Stimulated activated CD8-positive, alpha-beta memory T cell treated with anti-CD3 and anti-CD28 coated beads, Interleukin-12 subunit alpha, Interleukin-12 subunit beta, amount 100 ng/mL, for 24 hours (primary cell): ENCODE results near the gene ADAD2.

Experiments
- DNase-seq: peaks from one replicate; pipeline ENCODE4 v3.0.0-alpha.2; 2020; ENCODE audit errors: extremely low read depth

ADAD2 gene

DNA sequence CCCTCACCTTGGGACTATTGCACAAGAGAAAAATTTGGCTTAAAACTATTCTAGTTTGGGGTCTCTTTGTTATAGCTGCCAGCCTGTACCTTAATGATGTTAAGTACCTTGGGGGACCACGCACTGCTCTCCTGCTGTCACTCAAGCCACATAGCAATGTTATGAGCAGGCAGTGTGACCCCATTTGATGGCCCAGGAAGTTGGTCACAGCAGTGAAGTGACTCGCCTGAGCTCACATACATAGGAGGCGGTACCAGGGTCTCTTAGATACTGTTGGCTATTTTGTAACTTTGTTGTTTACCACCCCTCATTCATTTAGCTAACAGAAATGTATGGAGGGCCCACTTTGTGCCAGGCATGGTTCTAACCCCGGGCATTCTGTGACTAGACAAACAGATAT is 32.5 kb downstream of the ADAD2 start:
- DNase-seq, result no peak

DNA sequence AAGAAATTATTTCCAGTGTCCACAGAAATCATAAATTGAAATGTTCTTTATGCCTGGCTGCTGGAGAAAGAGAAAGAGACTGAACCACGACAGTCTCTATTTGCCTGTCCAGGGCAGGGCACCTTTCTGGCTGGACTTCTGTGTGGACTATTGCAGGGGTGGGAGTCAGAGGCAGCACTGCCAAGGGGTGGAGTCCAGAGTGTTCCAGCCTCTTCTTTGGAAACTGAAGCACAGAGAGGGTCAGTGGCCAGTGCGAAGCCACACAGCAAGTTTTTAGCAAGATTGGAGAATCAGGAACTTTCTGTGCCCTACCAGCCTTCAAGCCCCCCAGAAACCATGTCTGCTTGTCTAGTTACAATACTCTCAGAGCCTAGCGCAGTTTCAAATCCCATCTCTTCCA is 33.6 kb downstream of the ADAD2 start:
- DNase-seq, result no peak

DNA sequence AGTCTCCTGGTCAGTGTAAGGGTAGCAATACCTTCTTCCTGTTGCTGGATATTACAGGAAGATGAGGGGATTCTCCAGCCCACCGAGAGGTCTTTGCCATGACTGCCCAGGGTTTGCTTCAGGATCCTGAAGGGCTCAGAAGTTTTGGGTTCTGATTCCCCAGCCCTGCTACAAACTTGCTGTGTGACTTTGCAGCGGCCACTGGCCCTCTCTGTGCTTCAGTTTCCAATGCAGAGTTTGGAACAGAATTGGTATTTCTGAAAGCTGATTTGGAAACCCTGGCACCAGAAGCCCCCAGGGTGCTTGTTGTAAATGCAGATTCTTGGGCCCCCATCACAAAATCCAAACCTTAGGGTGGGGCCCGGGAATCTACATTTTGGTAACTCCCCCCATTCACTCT is 34.2 kb downstream of the ADAD2 start:
- DNase-seq, result no peak

DNA sequence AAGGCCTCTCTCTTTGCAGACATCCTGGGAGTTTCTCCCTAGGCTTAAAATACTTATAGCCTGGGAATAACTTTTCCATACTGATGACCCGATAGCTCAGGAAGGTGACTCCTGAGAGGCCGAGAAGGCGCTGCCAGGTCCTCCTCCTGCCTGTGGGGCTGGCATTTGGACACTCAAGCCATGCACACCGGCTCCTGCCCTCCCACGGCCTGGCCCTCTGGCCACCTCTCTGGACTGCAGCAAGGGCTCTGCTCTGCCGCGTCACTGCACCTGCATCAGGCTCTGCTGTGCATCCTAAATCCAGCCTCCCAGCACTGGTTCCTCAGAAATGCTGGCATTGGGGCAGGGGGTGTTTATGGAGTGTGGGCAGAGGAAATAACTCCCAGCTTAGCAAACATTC is 34.6 kb downstream of the ADAD2 start:
- DNase-seq, result no peak

DNA sequence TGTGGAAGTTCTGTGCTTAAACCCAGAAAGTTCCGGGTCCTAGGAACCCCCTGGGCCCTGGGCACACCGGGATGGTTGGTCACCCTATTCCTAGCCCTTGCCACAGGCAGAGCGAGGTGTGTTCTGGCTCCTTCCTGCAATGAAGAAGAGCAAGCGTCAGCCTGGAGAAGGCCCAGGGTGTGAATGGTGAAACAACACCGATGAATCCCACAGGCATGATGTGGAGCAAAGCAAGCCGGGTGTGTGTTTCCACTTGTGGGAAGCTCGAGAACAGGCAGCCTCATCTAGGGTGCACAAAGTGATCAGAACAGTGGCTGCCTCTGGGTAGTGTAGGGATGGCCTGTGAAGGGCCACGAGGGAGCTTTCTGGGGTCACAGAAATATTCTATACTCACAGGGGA is 35.1 kb downstream of the ADAD2 start:
- DNase-seq, result no peak

DNA sequence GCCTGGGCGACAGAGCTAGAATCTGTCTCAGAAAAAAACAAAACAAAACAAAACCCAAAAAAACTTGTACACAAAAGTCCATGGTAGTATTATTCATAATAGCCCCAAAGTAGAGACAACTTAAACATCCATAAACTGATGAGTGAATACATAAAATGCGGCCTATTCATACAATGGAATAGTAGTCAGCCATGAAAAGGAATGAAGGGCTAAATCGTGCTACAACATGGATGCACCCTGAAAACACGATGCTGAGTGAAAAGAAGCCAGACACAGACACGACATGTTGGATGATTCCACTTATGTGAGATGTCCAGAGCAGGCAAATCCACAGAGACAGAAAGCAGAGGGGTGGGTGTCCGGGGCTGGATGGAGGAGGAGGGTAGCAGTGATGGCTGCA is 36.6 kb downstream of the ADAD2 start:
- no peak for DNase-seq

DNA sequence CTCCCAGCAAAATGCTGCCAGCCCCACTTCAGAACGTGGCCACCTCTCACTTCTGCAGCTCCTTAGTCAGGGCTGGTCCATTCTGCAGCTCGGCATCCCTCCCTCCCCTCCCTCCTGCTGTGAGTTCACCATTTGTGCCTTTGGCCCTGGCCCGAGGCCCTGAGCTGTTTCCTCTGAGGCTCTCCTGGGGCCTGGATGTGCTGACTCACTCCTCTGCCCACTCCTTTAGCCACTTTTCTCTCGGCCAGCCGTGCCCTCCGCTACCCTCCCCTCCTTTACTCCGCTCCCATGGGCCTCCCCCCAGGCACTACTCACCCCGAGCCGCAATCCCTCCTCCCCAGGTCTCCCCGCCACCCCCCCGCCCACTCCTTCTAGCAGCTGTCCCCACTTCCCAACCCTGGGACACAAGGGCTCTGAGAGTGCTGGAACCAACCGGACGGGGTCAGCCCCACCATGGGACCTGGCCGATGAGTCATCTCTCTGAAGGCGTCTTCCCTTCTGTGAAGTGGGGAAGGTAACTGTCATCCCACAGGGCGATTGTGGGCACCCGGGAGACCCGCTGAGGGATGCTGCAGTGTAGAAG is 37.4 kb downstream of the ADAD2 start:
- DNase-seq, result no peak

DNA sequence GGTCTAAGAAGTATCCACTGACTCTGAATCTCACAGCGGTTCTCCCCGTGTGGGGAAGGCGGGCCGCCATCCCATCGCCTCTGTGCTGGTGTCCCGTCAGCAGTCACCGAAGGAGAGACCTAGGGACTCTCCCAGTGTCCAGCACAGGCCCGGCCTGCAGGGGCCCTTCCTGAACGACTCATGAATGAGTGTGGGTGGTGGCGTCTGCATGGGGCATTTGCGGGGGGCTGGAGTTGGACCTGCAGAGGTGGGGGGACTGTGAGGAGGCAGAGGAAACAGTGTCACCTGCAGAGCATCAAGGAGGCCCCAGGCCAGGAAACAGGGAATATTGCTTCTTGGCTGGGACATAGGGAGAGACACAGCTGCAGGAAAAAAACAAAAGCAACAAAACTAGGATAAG is 38.5 kb downstream of the ADAD2 start:
- DNase-seq, result no peak

DNA sequence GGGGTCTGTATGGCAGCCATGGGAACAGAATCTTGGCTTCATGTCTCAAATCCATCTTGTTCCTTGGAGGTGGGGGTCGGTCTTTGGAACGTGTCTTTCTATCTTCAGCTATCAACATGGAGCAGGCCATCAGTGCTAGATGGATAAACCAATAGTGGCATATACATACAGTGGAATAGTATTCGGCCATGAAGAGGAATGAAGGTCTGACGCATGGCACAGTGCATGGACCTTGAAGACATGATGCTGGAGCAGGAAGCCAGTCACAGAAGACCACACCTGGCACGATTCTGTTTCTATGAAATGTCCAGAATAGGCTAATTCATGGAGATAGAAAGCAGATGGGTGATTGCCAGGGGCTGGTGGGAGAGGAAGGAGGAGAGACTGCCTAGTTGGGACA is 41.1 kb downstream of the ADAD2 start:
- no peak for DNase-seq

DNA sequence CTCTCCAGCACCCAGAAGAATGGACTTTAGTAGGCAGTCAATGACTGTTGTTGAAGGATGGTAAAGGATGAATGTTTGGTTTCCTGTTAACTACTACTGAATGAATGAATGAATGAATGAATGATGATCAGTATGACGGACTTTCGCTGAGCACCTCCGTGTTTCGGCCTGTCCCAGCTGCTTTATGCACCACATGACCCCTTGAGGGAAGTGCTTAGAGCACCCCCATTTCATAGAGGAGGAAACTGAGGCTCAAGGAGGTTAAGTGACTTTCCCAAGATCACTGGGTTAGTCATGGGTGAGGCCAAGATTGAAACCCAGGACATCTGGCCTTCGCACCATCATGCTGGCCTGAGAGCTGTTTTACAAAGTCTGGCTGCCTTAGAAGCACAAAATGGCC is 42.0 kb downstream of the ADAD2 start:
- no peak for DNase-seq

DNA sequence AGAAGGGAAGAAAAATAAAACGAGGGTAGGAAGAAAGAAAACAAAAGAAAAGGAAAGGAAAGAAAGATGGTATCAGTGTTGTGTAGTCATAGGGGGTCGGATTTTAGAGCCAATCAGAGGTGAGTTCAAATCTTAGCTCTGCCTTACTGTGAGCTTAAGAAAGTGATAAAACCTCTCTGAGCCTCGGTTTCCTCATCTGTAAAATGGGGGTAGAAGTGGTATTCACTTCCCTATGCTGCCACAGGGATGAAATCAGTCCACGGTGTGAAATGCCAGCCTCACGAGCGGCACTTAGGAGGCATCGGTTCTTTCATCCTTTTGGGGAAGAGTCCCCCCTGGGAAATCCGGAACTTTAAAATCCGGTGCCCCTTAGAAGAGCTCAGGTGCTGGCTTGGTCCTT is 42.8 kb downstream of the ADAD2 start:
- DNase-seq, result no peak

DNA sequence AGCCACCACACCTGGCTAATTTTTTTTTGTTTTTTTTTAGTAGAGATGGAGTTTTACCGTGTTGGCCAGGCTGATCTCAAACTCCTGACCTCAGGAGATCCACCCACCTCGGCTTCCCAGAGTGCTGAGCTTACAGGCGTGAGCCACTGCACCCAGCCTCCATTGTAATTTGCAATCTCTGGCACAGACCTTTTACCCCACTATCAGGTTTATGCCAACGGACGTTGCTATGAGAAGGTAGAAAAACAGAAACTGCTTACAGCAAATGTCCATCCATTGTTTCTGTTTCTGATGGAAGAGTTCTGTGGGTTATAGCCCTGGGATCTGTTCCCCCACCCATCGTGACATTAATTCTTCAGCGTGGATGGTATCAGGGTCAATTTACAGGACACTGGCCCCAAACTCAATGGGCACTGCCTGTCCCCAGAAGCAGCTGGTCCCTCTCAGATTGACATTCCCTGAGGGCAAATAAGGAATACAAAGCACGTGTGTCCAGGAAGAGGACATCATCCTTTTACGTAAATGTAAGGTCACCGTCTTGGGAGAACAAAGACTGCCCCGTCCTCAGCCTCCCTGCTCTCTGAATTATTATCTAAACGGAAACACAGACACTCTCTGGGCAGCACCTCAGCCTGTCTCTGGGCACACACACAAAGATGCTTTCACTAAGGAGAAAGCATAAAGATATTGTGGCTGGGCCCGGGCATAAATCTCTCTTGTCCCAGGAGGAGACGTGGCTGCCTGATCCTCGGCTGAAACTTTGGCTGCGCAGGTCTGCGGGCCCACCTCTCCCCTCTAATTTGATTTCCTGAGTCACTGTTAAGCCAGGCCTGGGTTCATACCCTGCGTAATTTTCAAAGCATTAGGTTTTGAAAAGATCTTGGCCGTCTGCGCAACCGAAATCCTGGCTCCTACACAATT is 43.6 kb downstream of the ADAD2 start:
- no peak for DNase-seq

DNA sequence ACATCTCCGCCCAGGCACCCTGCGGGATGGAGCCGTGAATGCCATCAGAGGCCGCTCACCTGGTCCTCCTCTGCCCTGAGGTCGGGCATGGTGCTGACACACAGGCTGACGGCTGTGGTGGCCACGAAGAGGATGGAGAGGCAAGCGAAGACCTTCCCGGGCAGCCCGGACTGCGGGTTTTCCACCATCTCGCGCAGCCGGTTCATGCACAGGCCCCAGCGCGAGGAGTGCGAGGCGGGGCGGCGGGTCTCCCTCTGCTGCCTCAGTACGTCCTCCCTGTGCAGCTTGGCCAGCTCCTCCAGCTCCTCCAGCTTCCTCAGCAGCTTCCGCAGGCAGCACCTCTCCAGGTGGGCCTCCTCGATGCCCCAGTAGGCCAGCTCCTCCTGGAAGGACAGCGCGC is 45.7 kb downstream of the ADAD2 start:
- no peak for DNase-seq

DNA sequence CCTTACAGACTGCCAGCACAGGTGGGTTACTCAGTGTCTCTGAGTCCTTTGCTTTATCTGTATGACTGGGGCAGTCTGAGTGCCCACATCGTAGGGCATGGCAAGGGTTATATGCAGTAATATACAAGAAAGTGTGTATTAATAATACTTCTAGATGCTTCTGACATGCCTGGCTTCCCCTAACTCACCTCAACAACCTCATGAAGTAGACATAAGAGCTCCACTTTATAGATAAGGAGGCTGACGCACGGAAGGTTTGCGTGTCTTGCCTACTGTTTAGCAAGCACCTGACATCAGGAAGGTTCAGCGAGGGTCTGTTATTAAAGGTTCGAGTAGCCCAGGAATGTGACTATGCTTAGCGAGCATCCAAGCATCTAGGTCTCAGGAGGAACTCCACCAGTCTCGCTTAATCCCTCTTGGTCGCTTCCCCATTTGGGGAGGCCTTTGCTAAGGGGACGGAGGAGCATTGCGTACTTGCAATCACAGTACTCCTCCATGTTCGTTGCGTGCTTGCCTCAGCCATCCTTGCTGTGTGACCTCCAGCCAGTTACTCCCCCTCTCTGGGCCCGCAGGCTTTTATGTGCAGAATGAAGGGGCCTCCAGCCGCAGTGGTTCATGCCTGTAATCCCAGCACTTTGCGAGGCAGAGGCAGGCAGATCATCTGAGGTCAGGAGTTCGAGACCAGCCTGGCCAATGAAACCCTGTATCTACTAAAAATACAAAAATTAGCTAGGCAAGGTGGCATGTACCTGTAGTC is 47.2 kb downstream of the ADAD2 start:
- DNase-seq, result no peak

DNA sequence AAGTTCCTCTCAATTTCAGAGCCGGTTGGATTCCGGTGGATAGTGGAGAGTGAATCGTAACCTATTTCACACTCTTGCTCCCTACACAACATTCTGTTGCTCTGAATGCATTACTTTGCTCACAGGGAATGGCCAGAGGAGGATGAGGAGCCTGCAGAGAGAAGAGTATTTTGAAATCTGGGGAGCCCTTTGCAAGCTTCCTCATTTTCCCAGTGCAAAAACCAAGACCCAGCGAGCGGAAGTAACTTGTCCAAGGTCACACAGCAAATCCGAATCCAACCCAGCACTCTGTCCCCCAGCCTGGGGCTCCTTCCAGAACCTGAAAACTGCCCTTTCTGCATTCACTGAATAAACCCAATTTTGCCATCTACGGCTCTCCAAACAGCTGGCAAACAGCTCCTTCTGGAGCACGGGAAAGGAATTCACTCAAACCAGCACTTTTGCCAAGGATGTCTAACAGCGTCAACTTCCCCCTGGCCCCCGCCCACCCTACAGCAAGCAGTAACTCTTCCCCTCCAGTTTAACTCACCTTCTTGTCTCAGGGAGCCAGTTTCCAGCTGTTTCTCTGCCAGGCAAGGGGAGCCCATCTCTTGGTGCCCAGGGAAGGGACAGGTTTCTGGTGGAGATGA is 48.3 kb downstream of the ADAD2 start:
- DNase-seq, result no peak

DNA sequence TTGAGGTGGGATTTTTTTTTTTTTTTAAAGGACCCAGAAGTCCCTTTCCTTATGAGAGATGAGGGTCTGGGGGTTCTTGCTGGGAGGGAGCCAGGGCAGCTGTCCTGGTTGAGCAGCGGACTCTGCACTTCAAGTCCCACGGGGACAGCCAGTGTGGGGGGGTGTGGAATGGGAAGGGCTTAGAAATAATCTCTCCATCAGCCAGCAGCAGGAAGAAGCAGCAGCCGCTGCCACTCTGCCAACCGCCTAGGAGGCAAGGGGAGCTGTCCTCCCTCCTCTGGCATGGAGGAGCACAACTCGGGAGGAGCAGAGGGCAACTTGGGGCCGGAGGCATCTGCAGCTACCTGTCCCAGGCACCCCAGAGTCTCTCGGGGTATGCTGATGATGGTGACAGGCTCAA is 49.0 kb downstream of the ADAD2 start, which contains the start of gene KCNG4:
TSS of gene KCNG4 (minus strand) at position 104 of the 400 bp plus-strand sequence. CDS start 2,527 bp downstream, outside the sequence.
- no peak for DNase-seq

DNA sequence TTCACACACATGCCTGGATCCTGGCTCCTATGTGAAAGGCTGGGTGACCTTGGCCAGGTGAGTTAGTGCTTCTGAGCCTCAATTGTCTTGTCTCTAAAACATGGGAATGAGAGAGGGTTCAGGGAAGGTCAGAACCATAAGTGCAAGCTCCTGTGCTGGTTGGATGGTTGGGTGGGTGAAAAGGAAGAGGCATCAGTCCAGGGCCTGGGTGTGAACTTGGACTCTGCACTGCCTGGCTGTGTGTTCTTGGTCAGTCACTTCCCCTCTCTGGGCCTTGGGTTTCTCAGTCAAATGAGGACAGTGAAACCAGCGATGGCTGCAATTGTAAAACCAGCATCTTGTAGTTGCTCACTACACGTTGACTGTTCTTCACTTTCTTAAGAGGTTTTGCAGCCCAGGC is 49.5 kb downstream of the ADAD2 start:
- no peak for DNase-seq

DNA sequence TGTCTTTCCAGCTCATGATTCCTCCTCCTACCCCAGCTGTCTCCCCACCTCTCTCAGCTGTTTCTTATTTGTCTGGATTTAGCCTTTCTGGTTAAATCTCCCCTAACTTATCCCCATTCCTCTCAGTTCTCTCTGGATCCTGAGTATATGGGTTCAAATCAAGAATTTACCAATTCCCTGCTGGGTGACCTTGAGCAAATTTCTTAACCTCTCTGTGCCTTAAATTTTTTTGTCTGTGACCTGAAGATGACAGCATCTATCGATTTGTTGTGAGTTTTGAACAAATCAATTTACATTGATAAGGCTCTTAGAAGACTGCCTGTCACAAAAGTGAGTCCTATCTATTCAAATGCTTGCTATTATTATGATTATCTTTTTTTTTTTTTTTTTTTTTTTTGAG is 50.8 kb downstream of the ADAD2 start:
- no peak for DNase-seq

DNA sequence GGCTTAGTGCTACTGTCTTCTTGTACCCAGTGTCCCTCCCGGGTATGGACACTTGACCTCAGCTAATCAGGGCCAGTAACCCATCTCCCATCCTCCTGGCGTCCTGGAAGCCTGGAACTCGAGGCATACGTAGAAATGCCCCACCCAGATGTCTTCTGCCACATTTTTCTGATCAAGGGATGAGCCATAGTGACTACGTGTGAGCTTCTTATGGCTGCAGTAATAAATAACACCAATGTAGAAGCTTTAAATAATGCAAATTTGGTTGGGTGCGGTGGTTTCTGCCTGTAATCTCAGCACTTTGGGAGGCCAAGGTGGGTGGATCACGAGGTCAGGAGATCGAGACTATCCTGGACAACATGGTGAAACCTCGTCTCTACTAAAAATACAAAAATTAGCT is 51.9 kb downstream of the ADAD2 start:
- DNase-seq, result no peak

DNA sequence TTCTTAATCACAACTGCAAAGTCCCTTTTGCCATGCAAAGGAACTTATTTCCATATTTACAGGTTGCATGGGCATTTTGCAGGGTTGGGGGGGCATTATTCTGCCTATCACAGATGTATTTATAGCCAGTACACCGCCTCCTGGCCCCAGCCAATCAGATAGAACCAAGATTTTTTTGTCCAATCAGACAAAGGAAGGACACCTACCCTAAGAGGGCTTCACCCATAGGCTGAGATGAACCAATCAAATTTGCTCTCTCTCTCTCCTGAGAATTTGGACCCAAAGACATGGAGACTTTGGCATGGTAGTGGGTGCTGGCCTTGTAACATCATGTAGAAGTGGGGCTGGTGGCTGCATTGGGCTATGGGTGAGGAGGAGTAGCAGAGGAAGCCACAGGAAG is 52.8 kb downstream of the ADAD2 start:
- DNase-seq, result no peak

DNA sequence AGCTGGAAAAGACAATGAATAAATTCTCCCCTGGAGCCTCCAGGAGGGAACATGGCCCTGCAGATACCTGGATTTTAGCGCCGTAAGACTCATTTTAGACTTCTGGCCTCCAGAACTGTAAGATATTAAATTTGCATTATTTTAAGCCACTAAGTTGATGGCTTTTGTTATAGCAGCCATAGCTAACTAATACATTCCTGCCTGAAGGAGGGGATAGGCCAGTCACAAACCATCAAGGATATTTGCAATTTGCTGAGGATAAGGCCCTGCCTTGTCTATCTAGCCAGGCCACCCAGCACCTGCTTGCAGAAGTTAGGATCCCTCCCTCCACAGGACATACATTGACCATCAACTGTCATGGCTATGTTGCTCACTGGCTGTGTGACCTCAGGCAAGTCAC is 53.8 kb downstream of the ADAD2 start:
- no peak for DNase-seq

DNA sequence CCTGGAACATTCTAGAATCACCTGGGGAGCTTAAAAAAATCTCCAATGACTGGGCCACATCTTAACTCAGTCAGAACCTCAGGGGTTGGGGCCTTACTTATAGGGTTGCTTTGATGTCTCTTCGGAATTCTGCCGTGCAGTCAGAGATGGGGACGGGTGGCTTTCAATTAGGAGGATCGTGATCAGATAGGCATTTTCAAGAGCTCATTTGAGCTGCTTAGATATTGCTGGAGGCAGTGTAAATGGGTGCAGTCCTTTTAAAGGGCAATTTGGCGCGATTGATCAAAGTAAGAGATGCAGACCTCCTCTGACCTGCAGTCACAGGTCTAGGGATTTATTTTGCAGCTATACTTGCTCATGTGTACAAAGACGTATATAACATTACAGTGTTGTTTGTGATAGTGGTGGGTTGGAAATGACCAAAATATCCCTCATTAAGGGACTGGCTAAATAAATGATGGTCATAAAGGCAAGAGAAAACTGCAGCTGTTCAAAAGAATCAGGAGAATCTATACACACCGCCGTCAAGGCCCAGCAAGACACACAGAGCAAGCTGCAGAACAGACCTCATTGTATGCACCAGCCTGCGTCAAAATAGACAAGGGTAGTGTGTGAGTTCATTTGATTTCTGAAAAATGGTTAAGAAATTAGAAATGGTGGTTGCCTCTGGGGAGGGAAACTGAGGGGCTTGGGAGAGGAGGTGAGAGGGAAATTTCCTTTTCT is 55.2 kb downstream of the ADAD2 start:
- no peak for DNase-seq
